HG03095 (cell line): Measurements from ENCODE around the gene OSBPL10.

Experiments
- ATAC-seq: cut with Tn5 transposase; IDR thresholded peaks from one replicate; pipeline ENCODE4 v1.9.1; 2021; ENCODE audit warnings: moderate library complexity; ENCODE audit not compliant: unreplicated experiment

The OSBPL10 gene

GRCh38 chr3:31636694-31637442, 344.2 kb downstream of the OSBPL10 start:
- no peak for ATAC-seq

- ATAC-seq: no peak
These were observed 345.0 kb downstream of the OSBPL10 start for GRCh38 chr3:31636049-31636448.

GRCh38 chr3:31635545-31635944, 345.5 kb downstream of the OSBPL10 start:
- no peak for ATAC-seq

- no peak for ATAC-seq
These were observed 346.6 kb downstream of the OSBPL10 start for GRCh38 chr3:31634476-31634875.

- ATAC-seq: no peak
These were observed 352.0 kb downstream of the OSBPL10 start for GRCh38 chr3:31629054-31629453.

GRCh38 chr3:31625358-31625757, 355.7 kb downstream of the OSBPL10 start:
- ATAC-seq: no peak

GRCh38 chr3:31624083-31624709, 356.9 kb downstream of the OSBPL10 start:
- ATAC-seq: no peak

GRCh38 chr3:31622636-31623288, 358.3 kb downstream of the OSBPL10 start:
- peak; percentile 82 for ATAC-seq

- ATAC-seq: no peak
These were observed 359.7 kb downstream of the OSBPL10 start for GRCh38 chr3:31621314-31621713.

GRCh38 chr3:31620656-31621055, 360.4 kb downstream of the OSBPL10 start:
- no peak for ATAC-seq

- ATAC-seq: no peak
These were observed 364.4 kb downstream of the OSBPL10 start for GRCh38 chr3:31616711-31617110.

- ATAC-seq: no peak
These were observed 365.8 kb downstream of the OSBPL10 start for GRCh38 chr3:31615071-31615875.

- ATAC-seq: no peak
These were observed 366.7 kb downstream of the OSBPL10 start for GRCh38 chr3:31614162-31614921.

- ATAC-seq: no peak
These were observed 367.4 kb downstream of the OSBPL10 start for GRCh38 chr3:31613654-31614053.

- ATAC-seq: no peak
These were observed 367.9 kb downstream of the OSBPL10 start for GRCh38 chr3:31613177-31613576.
